LNCAP (cell line): ENCODE results near the gene TBXAS1.

Source experiments
- TF ChIP-seq, protein P1 (sequence below): fragments of 450-650 bp; IDR thresholded peaks from 2 replicates; pipeline ENCODE4 v1.5.1; 2017; ENCODE audit warnings: mild to moderate bottlenecking

TBXAS1 gene

DNA sequence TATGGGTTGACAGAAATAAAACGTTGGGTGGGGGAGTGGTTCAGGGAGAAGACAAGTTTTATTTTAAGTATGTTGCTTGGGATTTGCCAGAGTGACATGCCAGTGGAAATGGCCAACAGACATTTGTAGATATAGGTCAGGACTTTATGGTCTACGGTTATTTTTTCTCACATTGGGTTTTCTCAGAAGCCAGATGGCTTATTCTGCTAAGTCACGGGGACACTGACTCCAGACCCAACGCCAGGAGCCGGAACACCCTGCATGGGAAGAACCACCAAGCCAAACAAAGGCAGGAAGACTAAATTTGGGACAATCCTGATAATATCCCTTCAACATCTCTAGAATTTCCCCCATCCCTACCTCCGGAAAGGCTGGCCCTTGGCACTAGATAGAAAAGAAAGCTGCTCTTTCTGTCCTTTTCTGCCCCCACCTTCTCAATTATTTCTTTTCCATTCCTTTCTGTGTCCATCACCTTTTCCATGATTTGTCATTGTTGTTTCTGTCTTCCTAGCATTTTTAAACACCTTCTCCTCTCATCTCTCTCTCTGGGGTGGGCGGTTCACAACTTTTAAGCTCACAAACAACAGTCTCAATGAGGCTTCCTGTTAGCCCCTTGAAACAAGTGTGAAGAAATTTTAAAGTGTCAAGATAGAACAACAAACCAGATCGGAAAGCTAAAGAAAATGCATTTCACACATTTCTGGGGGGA is 44.7 kb downstream of the TBXAS1 start:
- TF ChIP-seq, protein P1, sequence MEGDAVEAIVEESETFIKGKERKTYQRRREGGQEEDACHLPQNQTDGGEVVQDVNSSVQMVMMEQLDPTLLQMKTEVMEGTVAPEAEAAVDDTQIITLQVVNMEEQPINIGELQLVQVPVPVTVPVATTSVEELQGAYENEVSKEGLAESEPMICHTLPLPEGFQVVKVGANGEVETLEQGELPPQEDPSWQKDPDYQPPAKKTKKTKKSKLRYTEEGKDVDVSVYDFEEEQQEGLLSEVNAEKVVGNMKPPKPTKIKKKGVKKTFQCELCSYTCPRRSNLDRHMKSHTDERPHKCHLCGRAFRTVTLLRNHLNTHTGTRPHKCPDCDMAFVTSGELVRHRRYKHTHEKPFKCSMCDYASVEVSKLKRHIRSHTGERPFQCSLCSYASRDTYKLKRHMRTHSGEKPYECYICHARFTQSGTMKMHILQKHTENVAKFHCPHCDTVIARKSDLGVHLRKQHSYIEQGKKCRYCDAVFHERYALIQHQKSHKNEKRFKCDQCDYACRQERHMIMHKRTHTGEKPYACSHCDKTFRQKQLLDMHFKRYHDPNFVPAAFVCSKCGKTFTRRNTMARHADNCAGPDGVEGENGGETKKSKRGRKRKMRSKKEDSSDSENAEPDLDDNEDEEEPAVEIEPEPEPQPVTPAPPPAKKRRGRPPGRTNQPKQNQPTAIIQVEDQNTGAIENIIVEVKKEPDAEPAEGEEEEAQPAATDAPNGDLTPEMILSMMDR: no peak

GRCh38 chr7:139874302-139874629 is 45.2 kb downstream of the TBXAS1 start:
- TF ChIP-seq, protein P1: no peak

GRCh38 chr7:139875821-139876241 is 46.8 kb downstream of the TBXAS1 start:
- TF ChIP-seq, protein P1: no peak

GRCh38 chr7:139876622-139877283 is 47.7 kb downstream of the TBXAS1 start:
- TF ChIP-seq, protein P1: no peak

DNA sequence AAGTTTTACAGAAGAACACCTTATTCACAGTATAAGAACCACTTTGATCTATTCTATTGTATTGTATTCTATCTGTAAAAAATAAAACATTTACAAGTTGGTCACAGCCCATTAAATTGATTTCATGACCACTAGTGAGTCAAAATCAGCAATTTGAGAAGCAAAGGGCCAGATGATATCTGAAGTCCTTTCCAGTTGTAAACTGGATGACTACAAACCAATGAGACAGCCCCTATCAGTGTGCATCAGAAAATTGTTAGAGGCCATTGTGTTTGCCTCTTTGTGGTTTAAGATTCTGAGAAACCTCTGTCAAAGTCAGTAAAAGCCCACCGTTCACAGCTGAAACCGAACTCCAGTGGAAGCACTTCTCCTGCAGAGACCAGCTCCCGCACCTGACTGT is 54.8 kb downstream of the TBXAS1 start:
- TF ChIP-seq, protein P1: no peak

GRCh38 chr7:139884441-139884840 is 55.4 kb downstream of the TBXAS1 start:
- TF ChIP-seq, protein P1: no peak

DNA sequence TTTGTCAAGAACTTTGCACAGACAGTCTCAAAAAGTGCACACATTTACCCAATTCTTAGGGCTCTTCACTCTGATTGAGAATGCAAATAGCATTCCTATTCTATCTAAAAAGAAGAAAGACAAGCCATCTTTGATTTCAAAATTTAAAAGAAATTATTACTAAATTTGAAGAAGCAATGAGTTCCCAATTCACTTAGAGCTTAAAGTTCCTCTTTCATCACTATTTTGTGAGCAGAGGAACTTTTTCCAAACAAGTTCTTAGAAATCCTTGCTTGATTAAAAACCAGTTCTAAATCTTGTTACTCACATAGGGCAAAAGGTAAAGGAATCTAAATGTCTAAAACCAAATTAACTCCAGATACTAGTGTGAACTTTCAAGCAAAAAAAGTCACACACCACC is 56.4 kb downstream of the TBXAS1 start:
- TF ChIP-seq, protein P1: no peak
